GM12878 (cell line): ENCODE data around the gene ZFHX2. TPM values are rescaled to one million over a fixed set of nuclear protein-coding genes. Genes with fewer than 3 reads are reported as not detected.

Experiments used
- ATAC-seq: fragments of 200-7000 bp; cut with Tn5 transposase; 3 replicates; pipeline ENCODE4 v1.9.1; 2020; ENCODE audit warnings: mild to moderate bottlenecking, moderate library complexity
- BruUV-seq: library from RNA; stranded (reverse); fragments of 400-500 nt; replicated peaks from 2 replicates; lab custom pipeline; 2021; lab: Mats Ljungman, UMichigan
- CTCF ChIA-PET: fragments of 300-600 bp; sonication (Branson Sonifier 250); formaldehyde crosslinking; extraction: SDS; loops from one replicate; lab custom pipeline; 2021; ENCODE audit warnings: inconsistent platforms; lab: Yijun Ruan, JAX
- POLR2A ChIA-PET: fragments of 350-600 bp; formaldehyde crosslinking; extraction: SDS; loops from one replicate; lab custom pipeline; 2021; ENCODE audit warnings: inconsistent platforms; lab: Charles Lee
- RAD21 ChIA-PET: fragments of 300-600 bp; sonication (Branson Sonifier 250); formaldehyde crosslinking; loops from one replicate; lab custom pipeline; 2023; ENCODE audit warnings: antibody characterized with exemption; ENCODE audit not compliant: unreplicated experiment; lab: Charles Lee
- SMC1A ChIA-PET: fragments of 300-600 bp; sonication (Branson Sonifier 250); formaldehyde crosslinking; loops from one replicate; lab custom pipeline; 2023; ENCODE audit not compliant: unreplicated experiment, uncharacterized antibody; lab: Charles Lee
- DNase-seq: peaks from one replicate; pipeline ENCODE4 v3.0.0-alpha.2; 2011; ENCODE audit warnings: low read depth, low spot score
- FAIRE-seq: peaks from 3 replicates; lab custom pipeline; 2011; peaks lifted over from hg19 to GRCh38; lab: Jason Lieb, UNC
- H2AFZ ChIP-seq: 2 replicates; pipeline ENCODE4 v1.6.0; 2011; ENCODE audit warnings: low read depth, low read length, control low read depth; ENCODE audit not compliant: control insufficient read depth
- H3K27ac ChIP-seq: 2 replicates; pipeline ENCODE4 v1.5.1; 2011; ENCODE audit warnings: control low read depth; ENCODE audit not compliant: control insufficient read depth, insufficient read depth
- H3K27me3 ChIP-seq, 2 experiments: replicated peaks in 1 of 2; 2 replicates each; pipeline versions ENCODE4 v1.6.0 to v1.6.1; 2011; ENCODE audit warnings: low read length in 1 of 2; ENCODE audit not compliant: control insufficient read depth in 2 of 2, insufficient read depth in 2 of 2
- H3K36me3 ChIP-seq, 2 experiments: 2 replicates each; pipeline ENCODE4 v1.5.1; 2011; ENCODE audit warnings: low read length in 1 of 2; ENCODE audit not compliant: control insufficient read depth in 2 of 2, insufficient read depth in 2 of 2
- H3K4me1 ChIP-seq: 2 replicates; pipeline ENCODE4 v1.6.1; 2011; ENCODE audit warnings: mild to moderate bottlenecking, low read length, moderate library complexity, mixed read lengths; ENCODE audit not compliant: control insufficient read depth, insufficient read depth
- H3K4me2 ChIP-seq: 2 replicates; pipeline ENCODE4 v1.6.0; 2011; ENCODE audit warnings: control low read depth; ENCODE audit not compliant: control insufficient read depth, insufficient read depth
- H3K4me3 ChIP-seq: fragments of 200-600 bp; sonication (generic); 2 replicates; pipeline ENCODE4 v1.5.1; 2016
- H3K79me2 ChIP-seq: 2 replicates; pipeline ENCODE4 v1.6.0; 2011; ENCODE audit warnings: low read length; ENCODE audit not compliant: control insufficient read depth, insufficient read depth
- H3K9ac ChIP-seq: 2 replicates; pipeline ENCODE4 v1.8.0; 2011; ENCODE audit warnings: low read length, control low read depth, mixed read lengths; ENCODE audit not compliant: control insufficient read depth, insufficient read depth
- H3K9me3 ChIP-seq: replicated peaks from 3 replicates; pipeline ENCODE4 v1.5.1; 2011; ENCODE audit warnings: mild to moderate bottlenecking, low read length; ENCODE audit not compliant: control insufficient read depth, insufficient read depth
- H4K20me1 ChIP-seq: 2 replicates; pipeline ENCODE4 v1.6.0; 2011; ENCODE audit not compliant: control insufficient read depth, insufficient read depth
- E2F4 ChIP-seq: IDR thresholded peaks from 2 replicates; pipeline ENCODE4 v1.6.1; 2012; ENCODE audit warnings: low read depth, low read length, improper control_type of control experiment
- EGR1 ChIP-seq, 2 experiments: IDR thresholded peaks; 1 replicate in 1 of 2; 2 replicates in 1 of 2; pipeline ENCODE4 v1.6.1; 2011 to 2012; ENCODE audit warnings: low read depth in 2 of 2, low read length in 2 of 2, borderline replicate concordance in 1 of 2, mild to moderate bottlenecking in 1 of 2, moderate library complexity in 1 of 2
- FOXK2 ChIP-seq: fragments of 450-650 bp; IDR thresholded peaks from 2 replicates; pipeline ENCODE4 v1.6.1; 2017; ENCODE audit warnings: mild to moderate bottlenecking, moderate library complexity
- MLLT1 ChIP-seq: fragments of 450-650 bp; IDR thresholded peaks from 2 replicates; pipeline ENCODE4 v1.6.1; 2016; ENCODE audit warnings: mild to moderate bottlenecking
- RAD21 ChIP-seq: IDR thresholded peaks from 2 replicates; pipeline ENCODE4 v1.6.1; 2011; ENCODE audit warnings: mild to moderate bottlenecking, low read depth, low read length, moderate library complexity; ENCODE audit not compliant: insufficient read depth
- SIX5 ChIP-seq: IDR thresholded peaks from 2 replicates; pipeline ENCODE4 v1.6.1; 2011; ENCODE audit warnings: mild to moderate bottlenecking, low read depth, low read length, moderate library complexity; ENCODE audit not compliant: severe bottlenecking
- SMAD5 ChIP-seq: IDR thresholded peaks from 2 replicates; pipeline ENCODE4 v1.6.1; 2016; ENCODE audit warnings: antibody characterized with exemption, low read depth
- SPI1 ChIP-seq: IDR thresholded peaks from 2 replicates; pipeline ENCODE4 v1.6.1; 2011; ENCODE audit warnings: low read depth, mild to moderate bottlenecking, low read length, moderate library complexity, borderline replicate concordance; ENCODE audit not compliant: insufficient read depth
- SRF ChIP-seq, 2 experiments: IDR thresholded peaks; 2 replicates each; pipeline ENCODE4 v1.6.1; 2011; ENCODE audit warnings: low read depth in 2 of 2, low read length in 2 of 2, mild to moderate bottlenecking in 1 of 2, moderate library complexity in 1 of 2
- SUZ12 ChIP-seq: fragments of 200-600 bp; sonication (generic); IDR thresholded peaks from one replicate; pipeline ENCODE4 v1.6.1; 2018; ENCODE audit warnings: antibody characterized with exemption, mild to moderate bottlenecking; ENCODE audit not compliant: unreplicated experiment
- YY1 ChIP-seq: IDR thresholded peaks from 2 replicates; pipeline ENCODE4 v1.6.1; 2011; ENCODE audit warnings: low read depth, mild to moderate bottlenecking, low read length
- ZBTB40 ChIP-seq: fragments of 450-650 bp; IDR thresholded peaks from 2 replicates; pipeline ENCODE4 v1.6.1; 2016; ENCODE audit warnings: mild to moderate bottlenecking, moderate library complexity, borderline replicate concordance
- ZNF384 ChIP-seq: IDR thresholded peaks from 2 replicates; pipeline ENCODE4 v1.6.1; 2012; ENCODE audit warnings: low read depth, mild to moderate bottlenecking, low read length, improper control_type of control experiment, borderline replicate concordance
- WGBS: methylation state at CpG from one replicate; pipeline ENCODE4 v1.1.6; 2016; ENCODE audit warnings: low lambda C conversion rate; ENCODE audit not compliant: insufficient replicate concordance, insufficient coverage; ENCODE audit errors: missing lambda C conversion rate; 5-methylcytosine and 5-hydroxymethylcytosine counted together
- in situ Hi-C: fragments of 300-500 bp; cut with MboI; formaldehyde crosslinking; loops from 9 replicates; pipeline ENCODE4 v1.14.3; 2018; ENCODE audit warnings: mixed read lengths
- intact Hi-C: fragments of 100-400 bp; cut with micrococcal nuclease; formaldehyde crosslinking; loops from one replicate; pipeline ENCODE4 v1.14.2; 2022; ENCODE audit not compliant: unreplicated experiment
- polyA plus RNA-seq, 11 experiments: library from polyadenylated mRNA; depleted of rRNA in 4 of 11; unstranded in 6 of 11; stranded (reverse) in 5 of 11; fragments of >200 nt; fragmentation: Nextera tagmentation in 4 of 11; fragmentation: Illumina TruSeq in 1 of 11; extraction: Ambion mirVana in 4 of 11; extraction: Trizol in 1 of 11; gene quantifications; 1 replicate in 1 of 11; 2 replicates in 10 of 11; pipeline versions ENCODE4 v1.2.1 to v1.2.3, GENCODE V29; 2011 to 2016; ENCODE audit warnings: inconsistent platforms in 2 of 11, missing spikeins in 2 of 11, low read depth in 1 of 11
- total RNA-seq, 4 experiments: library from RNA; depleted of rRNA in 3 of 4; stranded (reverse); fragments of >200 nt in 3 of 4; fragmentation: Illumina TruSeq in 1 of 4; extraction: Trizol in 1 of 4; gene quantifications; 2 replicates each; pipeline versions ENCODE4 v1.2.1 to v1.2.3, GENCODE V29; 2013 to 2021

Gene ZFHX2
- total and polyA plus RNA-seq, 10 of the 15 experiments (the other 5 are each of a cell fraction or from before 2014, with no cell fraction given): 0.27 to 2.2 (median 0.55) TPM

DNA sequence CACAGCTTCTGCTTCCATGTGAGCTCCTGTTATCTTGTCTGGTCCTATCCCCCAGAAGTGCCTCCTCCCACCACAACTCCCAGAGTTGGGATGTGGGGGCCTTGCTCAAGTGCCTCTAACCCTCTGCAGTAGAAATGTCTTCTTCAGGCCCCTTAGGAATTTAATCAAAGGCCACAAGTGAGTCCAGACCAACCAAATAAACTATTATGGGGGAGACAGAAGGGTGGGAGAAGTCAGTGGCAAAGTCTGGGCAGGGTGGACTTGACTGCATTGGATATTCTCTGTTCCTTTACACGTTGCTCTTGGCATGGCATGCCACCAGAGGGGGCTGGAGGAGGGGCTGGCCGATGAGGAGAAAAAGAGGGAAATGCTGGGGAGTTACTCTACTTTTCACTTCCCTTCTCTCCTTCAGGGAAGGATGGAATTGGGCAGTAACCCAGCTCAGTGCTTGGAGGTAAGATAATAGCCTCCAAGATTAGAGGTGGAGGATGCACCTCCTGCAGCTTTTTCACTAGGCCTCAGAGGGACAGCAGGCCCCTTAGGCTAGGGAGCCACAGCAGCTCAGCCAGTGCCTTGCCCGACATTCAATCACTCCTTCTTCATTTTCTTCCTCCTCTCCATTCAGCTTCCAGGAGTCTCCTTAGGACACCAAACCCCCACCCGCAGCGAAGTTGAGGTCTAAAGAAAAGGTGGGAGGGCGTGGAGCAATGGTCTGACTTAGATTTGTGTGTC lies 17.2 kb upstream of the ZFHX2 start (continued):
- TF ChIP-seq FOXK2 (no peak), YY1 (no peak), SRF (IDR thresholded peaks at IDR 0.05; ENCODE audit: low read depth in 2 of 2, low read length in 2 of 2) (no peak), RAD21 (peak; percentile 28; the same call in 1 of the 2 replicates), SPI1 (peak; percentile 51; the same call in 1 of the 2 replicates), E2F4 (no peak), ZNF384 (no peak)

DNA sequence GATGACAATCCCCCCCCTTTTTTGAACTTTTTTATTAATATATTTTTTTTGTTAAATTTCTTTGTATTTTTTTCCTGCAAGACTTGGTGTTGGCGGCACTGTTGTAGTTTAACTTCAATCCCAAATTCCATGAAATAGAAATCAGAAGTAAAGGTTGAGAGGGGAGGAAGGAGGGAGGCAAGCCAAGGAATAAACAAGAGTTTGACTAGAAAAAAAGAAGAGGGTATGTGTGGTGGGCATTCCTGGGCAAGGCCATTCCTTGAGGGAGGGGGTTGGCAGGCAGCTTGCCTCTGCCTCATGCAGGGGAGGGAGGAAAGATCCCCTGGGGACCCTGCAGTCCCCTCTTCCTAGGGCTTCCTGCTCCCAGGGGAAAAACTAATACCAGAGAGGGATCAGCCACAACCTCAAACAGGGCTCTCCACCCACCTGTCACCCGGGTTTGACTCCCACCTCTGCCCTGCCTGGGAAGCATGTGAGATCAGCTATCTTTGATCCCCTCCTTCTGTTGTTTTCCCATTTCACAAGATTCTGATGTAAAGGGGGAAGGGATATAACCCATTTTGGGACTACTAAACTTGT lies 16.5 kb upstream of the ZFHX2 start:
- Histone ChIP-seq H3K27ac (peak overlapping the region; percentile 76), H3K27me3 (no peaks in the 10 kb centered on the region; a peak in 1 of 4 replicates), H4K20me1 (no peaks in the 10 kb centered on the region), H3K9me3 (no peaks in the 10 kb centered on the region), H3K36me3 (peaks cover 2 to 7% of the 10 kb centered on the region in 2 experiments; a peak in 2 of 4 replicates), H3K4me3 (peak overlapping the region; percentile 93), H3K4me2 (peak overlapping the region; percentile 72), H2AFZ (peak overlapping the region; percentile 96), H3K4me1 (peaks cover 11% of the 10 kb centered on the region), H3K79me2 (peaks cover 13% of the 10 kb centered on the region), H3K9ac (peak overlapping the region; percentile 66)
- POLR2A ChIA-PET: interaction anchor here (0.5 to 1.8 kb wide), 2 partner anchors 11 to 16 kb away, joined by 6 to 8 read pairs; no protein-coding TSS in a partner anchor
- ATAC-seq (no peak), DNase-seq (no peak), FAIRE-seq (peak; percentile 38)
- in situ Hi-C loops (no loop called here), intact Hi-C loops (no loop called here)
- BruUV-seq: TSS peak; percentile 76
- RAD21 ChIA-PET: interaction anchor here (0.5 to 1.9 kb wide), 6 partner anchors 11 to 357 kb away, joined by 3 to 6 read pairs (median 3); no protein-coding TSS in a partner anchor
- CTCF ChIA-PET: interaction anchor here (0.7 to 3.5 kb wide), 10 partner anchors 9 to 523 kb away, joined by 3 to 33 read pairs (median 6); partner anchors contain the start of genes JPH4, THTPA and ZFHX2
- SMC1A ChIA-PET: interaction anchor here (0.6 to 2.6 kb wide), 11 partner anchors 9 to 362 kb away, joined by 3 to 10 read pairs (median 4); partner anchors contain the start of genes THTPA and ZFHX2
- WGBS: 46% methylated on average over 2 of the region's 2 CpGs
- TF ChIP-seq ZBTB40 (no peak), MLLT1 (peak; percentile 2; the same call in 1 of the 2 replicates), SMAD5 (no peak), SIX5 (no peak), EGR1 (IDR thresholded peaks at IDR 0.05; ENCODE audit: borderline replicate concordance in 1 of 2, low read depth in 2 of 2, low read length in 2 of 2) (no peak), SUZ12 (no peak)
